GM12878 (cell line): Measurements from ENCODE around the gene ZNF48. TPM values are rescaled to one million over a fixed set of nuclear protein-coding genes. Genes with fewer than 3 reads are reported as not detected.

Experiments
- ATAC-seq: fragments of 200-7000 bp; cut with Tn5 transposase; 3 replicates; pipeline ENCODE4 v1.9.1; 2020; ENCODE audit warnings: mild to moderate bottlenecking, moderate library complexity
- BruUV-seq: library from RNA; stranded (reverse); fragments of 400-500 nt; replicated peaks from 2 replicates; lab custom pipeline; 2021; lab: Mats Ljungman, UMichigan
- CTCF ChIA-PET: fragments of 300-600 bp; sonication (Branson Sonifier 250); formaldehyde crosslinking; extraction: SDS; loops from one replicate; lab custom pipeline; 2021; ENCODE audit warnings: inconsistent platforms; lab: Yijun Ruan, JAX
- POLR2A ChIA-PET: fragments of 350-600 bp; formaldehyde crosslinking; extraction: SDS; loops from one replicate; lab custom pipeline; 2021; ENCODE audit warnings: inconsistent platforms; lab: Charles Lee
- RAD21 ChIA-PET: fragments of 300-600 bp; sonication (Branson Sonifier 250); formaldehyde crosslinking; loops from one replicate; lab custom pipeline; 2023; ENCODE audit warnings: antibody characterized with exemption; ENCODE audit not compliant: unreplicated experiment; lab: Charles Lee
- SMC1A ChIA-PET: fragments of 300-600 bp; sonication (Branson Sonifier 250); formaldehyde crosslinking; loops from one replicate; lab custom pipeline; 2023; ENCODE audit not compliant: unreplicated experiment, uncharacterized antibody; lab: Charles Lee
- DNase-seq: peaks from one replicate; pipeline ENCODE4 v3.0.0-alpha.2; 2011; ENCODE audit warnings: low read depth, low spot score
- FAIRE-seq: peaks from 3 replicates; lab custom pipeline; 2011; peaks lifted over from hg19 to GRCh38; lab: Jason Lieb, UNC
- H2AFZ ChIP-seq: 2 replicates; pipeline ENCODE4 v1.6.0; 2011; ENCODE audit warnings: low read depth, low read length, control low read depth; ENCODE audit not compliant: control insufficient read depth
- H3K27ac ChIP-seq: 2 replicates; pipeline ENCODE4 v1.5.1; 2011; ENCODE audit warnings: control low read depth; ENCODE audit not compliant: control insufficient read depth, insufficient read depth
- H3K27me3 ChIP-seq, 2 experiments: replicated peaks in 1 of 2; 2 replicates each; pipeline versions ENCODE4 v1.6.0 to v1.6.1; 2011; ENCODE audit warnings: low read length in 1 of 2; ENCODE audit not compliant: control insufficient read depth in 2 of 2, insufficient read depth in 2 of 2
- H3K36me3 ChIP-seq, 2 experiments: 2 replicates each; pipeline ENCODE4 v1.5.1; 2011; ENCODE audit warnings: low read length in 1 of 2; ENCODE audit not compliant: control insufficient read depth in 2 of 2, insufficient read depth in 2 of 2
- H3K4me1 ChIP-seq: 2 replicates; pipeline ENCODE4 v1.6.1; 2011; ENCODE audit warnings: mild to moderate bottlenecking, low read length, moderate library complexity, mixed read lengths; ENCODE audit not compliant: control insufficient read depth, insufficient read depth
- H3K4me2 ChIP-seq: 2 replicates; pipeline ENCODE4 v1.6.0; 2011; ENCODE audit warnings: control low read depth; ENCODE audit not compliant: control insufficient read depth, insufficient read depth
- H3K4me3 ChIP-seq: fragments of 200-600 bp; sonication (generic); 2 replicates; pipeline ENCODE4 v1.5.1; 2016
- H3K79me2 ChIP-seq: 2 replicates; pipeline ENCODE4 v1.6.0; 2011; ENCODE audit warnings: low read length; ENCODE audit not compliant: control insufficient read depth, insufficient read depth
- H3K9ac ChIP-seq: 2 replicates; pipeline ENCODE4 v1.8.0; 2011; ENCODE audit warnings: low read length, control low read depth, mixed read lengths; ENCODE audit not compliant: control insufficient read depth, insufficient read depth
- H3K9me3 ChIP-seq: replicated peaks from 3 replicates; pipeline ENCODE4 v1.5.1; 2011; ENCODE audit warnings: mild to moderate bottlenecking, low read length; ENCODE audit not compliant: control insufficient read depth, insufficient read depth
- H4K20me1 ChIP-seq: 2 replicates; pipeline ENCODE4 v1.6.0; 2011; ENCODE audit not compliant: control insufficient read depth, insufficient read depth
- HDGF ChIP-seq: fragments of 450-650 bp; IDR thresholded peaks from 2 replicates; pipeline ENCODE4 v1.6.1; 2016; ENCODE audit warnings: antibody characterized with exemption
- MEF2A ChIP-seq: IDR thresholded peaks from 2 replicates; pipeline ENCODE4 v1.6.1; 2011; ENCODE audit warnings: low read depth, mild to moderate bottlenecking, low read length, moderate library complexity; ENCODE audit not compliant: insufficient read depth
- POLR2AphosphoS2 ChIP-seq: IDR thresholded peaks from 2 replicates; pipeline ENCODE4 v1.6.1; 2011; ENCODE audit warnings: low read depth, mild to moderate bottlenecking, low read length, improper control_type of control experiment, moderate library complexity
- RCOR1 ChIP-seq: conservative IDR thresholded peaks from 2 replicates; pipeline ENCODE4 v1.6.1; 2012; ENCODE audit warnings: low read depth, low read length, improper control_type of control experiment
- WGBS: methylation state at CpG from one replicate; pipeline ENCODE4 v1.1.6; 2016; ENCODE audit warnings: low lambda C conversion rate; ENCODE audit not compliant: insufficient replicate concordance, insufficient coverage; ENCODE audit errors: missing lambda C conversion rate; 5-methylcytosine and 5-hydroxymethylcytosine counted together
- in situ Hi-C: fragments of 300-500 bp; cut with MboI; formaldehyde crosslinking; loops from 9 replicates; pipeline ENCODE4 v1.14.3; 2018; ENCODE audit warnings: mixed read lengths
- intact Hi-C: fragments of 100-400 bp; cut with micrococcal nuclease; formaldehyde crosslinking; loops from one replicate; pipeline ENCODE4 v1.14.2; 2022; ENCODE audit not compliant: unreplicated experiment
- polyA plus RNA-seq, 11 experiments: library from polyadenylated mRNA; depleted of rRNA in 4 of 11; unstranded in 6 of 11; stranded (reverse) in 5 of 11; fragments of >200 nt; fragmentation: Nextera tagmentation in 4 of 11; fragmentation: Illumina TruSeq in 1 of 11; extraction: Ambion mirVana in 4 of 11; extraction: Trizol in 1 of 11; gene quantifications; 1 replicate in 1 of 11; 2 replicates in 10 of 11; pipeline versions ENCODE4 v1.2.1 to v1.2.3, GENCODE V29; 2011 to 2016; ENCODE audit warnings: inconsistent platforms in 2 of 11, missing spikeins in 2 of 11, low read depth in 1 of 11
- total RNA-seq, 4 experiments: library from RNA; depleted of rRNA in 3 of 4; stranded (reverse); fragments of >200 nt in 3 of 4; fragmentation: Illumina TruSeq in 1 of 4; extraction: Trizol in 1 of 4; gene quantifications; 2 replicates each; pipeline versions ENCODE4 v1.2.1 to v1.2.3, GENCODE V29; 2013 to 2021
- TF ChIP-seq, protein P1 (sequence below): fragments of 450-650 bp; IDR thresholded peaks from 2 replicates; pipeline ENCODE4 v1.6.1; 2018; ENCODE audit warnings: mild to moderate bottlenecking, low read depth, moderate library complexity; ENCODE audit not compliant: partially characterized antibody
- TF ChIP-seq, protein P2 (sequence below): fragments of 450-650 bp; formaldehyde crosslinking; IDR thresholded peaks from 2 replicates; pipeline ENCODE4 v1.4.0; 2020; ENCODE audit warnings: mild to moderate bottlenecking, moderate library complexity
- TF ChIP-seq, protein P3 (sequence below): IDR thresholded peaks from 2 replicates; pipeline ENCODE4 v1.6.1; 2012; ENCODE audit warnings: improper control_type of control experiment, low read depth, low read length; ENCODE audit not compliant: insufficient replicate concordance

Gene ZNF48
- total and polyA plus RNA-seq, 10 of the 15 experiments (the other 5 are each of a cell fraction or from before 2014, with no cell fraction given): 0.14 to 12.0 (median 4.2) TPM

DNA sequence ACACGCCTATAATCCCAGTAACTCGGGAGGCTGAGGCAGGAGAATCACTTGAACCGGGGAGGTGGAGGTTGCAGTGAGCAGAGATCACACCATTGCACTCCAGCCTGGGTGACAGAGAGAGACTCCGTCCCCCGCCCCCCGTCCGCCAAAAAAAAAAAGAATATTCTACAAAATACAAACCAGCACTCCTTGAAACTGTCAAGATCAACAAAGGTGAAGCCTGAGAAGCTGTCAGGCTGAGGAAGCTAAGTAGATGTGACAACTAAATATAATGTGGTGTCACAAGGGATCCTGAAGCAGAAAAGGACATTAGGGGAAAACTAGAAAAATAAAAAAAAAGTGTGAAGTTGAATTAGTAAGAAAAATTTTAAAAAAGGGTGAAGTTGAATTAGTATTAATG lies 46.3 kb upstream of the ZNF48 start (continued):
- TF ChIP-seq, protein P1, sequence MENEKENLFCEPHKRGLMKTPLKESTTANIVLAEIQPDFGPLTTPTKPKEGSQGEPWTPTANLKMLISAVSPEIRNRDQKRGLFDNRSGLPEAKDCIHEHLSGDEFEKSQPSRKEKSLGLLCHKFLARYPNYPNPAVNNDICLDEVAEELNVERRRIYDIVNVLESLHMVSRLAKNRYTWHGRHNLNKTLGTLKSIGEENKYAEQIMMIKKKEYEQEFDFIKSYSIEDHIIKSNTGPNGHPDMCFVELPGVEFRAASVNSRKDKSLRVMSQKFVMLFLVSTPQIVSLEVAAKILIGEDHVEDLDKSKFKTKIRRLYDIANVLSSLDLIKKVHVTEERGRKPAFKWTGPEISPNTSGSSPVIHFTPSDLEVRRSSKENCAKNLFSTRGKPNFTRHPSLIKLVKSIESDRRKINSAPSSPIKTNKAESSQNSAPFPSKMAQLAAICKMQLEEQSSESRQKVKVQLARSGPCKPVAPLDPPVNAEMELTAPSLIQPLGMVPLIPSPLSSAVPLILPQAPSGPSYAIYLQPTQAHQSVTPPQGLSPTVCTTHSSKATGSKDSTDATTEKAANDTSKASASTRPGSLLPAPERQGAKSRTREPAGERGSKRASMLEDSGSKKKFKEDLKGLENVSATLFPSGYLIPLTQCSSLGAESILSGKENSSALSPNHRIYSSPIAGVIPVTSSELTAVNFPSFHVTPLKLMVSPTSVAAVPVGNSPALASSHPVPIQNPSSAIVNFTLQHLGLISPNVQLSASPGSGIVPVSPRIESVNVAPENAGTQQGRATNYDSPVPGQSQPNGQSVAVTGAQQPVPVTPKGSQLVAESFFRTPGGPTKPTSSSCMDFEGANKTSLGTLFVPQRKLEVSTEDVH: no peak

DNA sequence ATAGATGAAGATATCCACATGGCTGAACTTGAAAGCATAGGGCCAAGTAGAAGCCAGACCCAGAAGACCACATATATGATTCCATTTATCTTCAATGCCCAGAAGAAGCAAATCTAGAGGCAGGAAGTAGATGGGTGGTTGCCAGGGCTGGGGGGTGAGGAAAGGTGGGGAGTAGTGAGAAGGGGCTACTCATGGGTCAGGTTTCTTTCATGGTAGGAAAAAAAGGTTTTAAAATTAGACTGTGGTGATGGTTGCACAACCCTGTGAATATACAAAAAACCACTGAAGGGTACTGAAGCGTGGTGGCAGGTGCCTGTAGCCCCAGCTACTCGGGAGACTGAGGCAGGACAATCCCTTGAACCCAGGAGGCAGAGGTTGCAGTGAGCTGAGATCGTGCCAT lies 45.5 kb upstream of the ZNF48 start:
- intact Hi-C loops (loop anchor here (10.0 kb wide), 1 partner anchor 255 kb away; the partner anchor contains the start of genes TBX6 and YPEL3), in situ Hi-C loops (no loop called here)
- ATAC-seq (peak; percentile 63), DNase-seq (peak; percentile 51), FAIRE-seq (no peak)
- peaks cover 9% of the 10 kb centered on the region for H3K79me2 ChIP-seq
- H3K27me3 ChIP-seq: no peaks in the 10 kb centered on the region
- BruUV-seq: no TSS peak
- H3K4me1 ChIP-seq: peaks cover 30% of the 10 kb centered on the region
- SMC1A ChIA-PET: interaction anchor here (0.6 to 1.9 kb wide), 4 partner anchors 14 to 31 kb away, joined by 3 to 5 read pairs (median 4); no protein-coding TSS in a partner anchor
- WGBS: 4% methylated on average over 3 of the region's 3 CpGs
- H3K9ac ChIP-seq: no peak overlapping the region
- H3K36me3 ChIP-seq: peaks cover 0 to 4% of the 10 kb centered on the region in 2 experiments
- CTCF ChIA-PET: interaction anchor here (0.6 to 2.1 kb wide), 2 partner anchors 8 to 21 kb away, joined by 3 to 5 read pairs; no protein-coding TSS in a partner anchor
- H3K4me2 ChIP-seq: peak overlapping the region; percentile 78
- no peak overlapping the region for H3K4me3 ChIP-seq
- no peaks in the 10 kb centered on the region for H3K9me3 ChIP-seq
- POLR2A ChIA-PET: interaction anchor here (0.6 to 1.1 kb wide), 5 partner anchors 8 to 313 kb away, joined by 3 to 9 read pairs (median 6); no protein-coding TSS in a partner anchor
- no peak overlapping the region; the same call in 1 of the 2 replicates for H3K27ac ChIP-seq
- RAD21 ChIA-PET: interaction anchor here (0.6 to 1.3 kb wide), 3 partner anchors 22 to 288 kb away, joined by 3 read pairs; no protein-coding TSS in a partner anchor
- peaks cover 8% of the 10 kb centered on the region for H4K20me1 ChIP-seq
- H2AFZ ChIP-seq: no peak overlapping the region
- TF ChIP-seq, protein P2, sequence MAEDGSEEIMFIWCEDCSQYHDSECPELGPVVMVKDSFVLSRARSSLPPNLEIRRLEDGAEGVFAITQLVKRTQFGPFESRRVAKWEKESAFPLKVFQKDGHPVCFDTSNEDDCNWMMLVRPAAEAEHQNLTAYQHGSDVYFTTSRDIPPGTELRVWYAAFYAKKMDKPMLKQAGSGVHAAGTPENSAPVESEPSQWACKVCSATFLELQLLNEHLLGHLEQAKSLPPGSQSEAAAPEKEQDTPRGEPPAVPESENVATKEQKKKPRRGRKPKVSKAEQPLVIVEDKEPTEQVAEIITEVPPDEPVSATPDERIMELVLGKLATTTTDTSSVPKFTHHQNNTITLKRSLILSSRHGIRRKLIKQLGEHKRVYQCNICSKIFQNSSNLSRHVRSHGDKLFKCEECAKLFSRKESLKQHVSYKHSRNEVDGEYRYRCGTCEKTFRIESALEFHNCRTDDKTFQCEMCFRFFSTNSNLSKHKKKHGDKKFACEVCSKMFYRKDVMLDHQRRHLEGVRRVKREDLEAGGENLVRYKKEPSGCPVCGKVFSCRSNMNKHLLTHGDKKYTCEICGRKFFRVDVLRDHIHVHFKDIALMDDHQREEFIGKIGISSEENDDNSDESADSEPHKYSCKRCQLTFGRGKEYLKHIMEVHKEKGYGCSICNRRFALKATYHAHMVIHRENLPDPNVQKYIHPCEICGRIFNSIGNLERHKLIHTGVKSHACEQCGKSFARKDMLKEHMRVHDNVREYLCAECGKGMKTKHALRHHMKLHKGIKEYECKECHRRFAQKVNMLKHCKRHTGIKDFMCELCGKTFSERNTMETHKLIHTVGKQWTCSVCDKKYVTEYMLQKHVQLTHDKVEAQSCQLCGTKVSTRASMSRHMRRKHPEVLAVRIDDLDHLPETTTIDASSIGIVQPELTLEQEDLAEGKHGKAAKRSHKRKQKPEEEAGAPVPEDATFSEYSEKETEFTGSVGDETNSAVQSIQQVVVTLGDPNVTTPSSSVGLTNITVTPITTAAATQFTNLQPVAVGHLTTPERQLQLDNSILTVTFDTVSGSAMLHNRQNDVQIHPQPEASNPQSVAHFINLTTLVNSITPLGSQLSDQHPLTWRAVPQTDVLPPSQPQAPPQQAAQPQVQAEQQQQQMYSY (CRISPR knock-in tag): no peak
- TF ChIP-seq HDGF (no peak), MEF2A (peak; percentile 66; the same call in 1 of the 2 replicates), RCOR1 (no peak), POLR2AphosphoS2 (no peak)
- TF ChIP-seq, protein P3, sequence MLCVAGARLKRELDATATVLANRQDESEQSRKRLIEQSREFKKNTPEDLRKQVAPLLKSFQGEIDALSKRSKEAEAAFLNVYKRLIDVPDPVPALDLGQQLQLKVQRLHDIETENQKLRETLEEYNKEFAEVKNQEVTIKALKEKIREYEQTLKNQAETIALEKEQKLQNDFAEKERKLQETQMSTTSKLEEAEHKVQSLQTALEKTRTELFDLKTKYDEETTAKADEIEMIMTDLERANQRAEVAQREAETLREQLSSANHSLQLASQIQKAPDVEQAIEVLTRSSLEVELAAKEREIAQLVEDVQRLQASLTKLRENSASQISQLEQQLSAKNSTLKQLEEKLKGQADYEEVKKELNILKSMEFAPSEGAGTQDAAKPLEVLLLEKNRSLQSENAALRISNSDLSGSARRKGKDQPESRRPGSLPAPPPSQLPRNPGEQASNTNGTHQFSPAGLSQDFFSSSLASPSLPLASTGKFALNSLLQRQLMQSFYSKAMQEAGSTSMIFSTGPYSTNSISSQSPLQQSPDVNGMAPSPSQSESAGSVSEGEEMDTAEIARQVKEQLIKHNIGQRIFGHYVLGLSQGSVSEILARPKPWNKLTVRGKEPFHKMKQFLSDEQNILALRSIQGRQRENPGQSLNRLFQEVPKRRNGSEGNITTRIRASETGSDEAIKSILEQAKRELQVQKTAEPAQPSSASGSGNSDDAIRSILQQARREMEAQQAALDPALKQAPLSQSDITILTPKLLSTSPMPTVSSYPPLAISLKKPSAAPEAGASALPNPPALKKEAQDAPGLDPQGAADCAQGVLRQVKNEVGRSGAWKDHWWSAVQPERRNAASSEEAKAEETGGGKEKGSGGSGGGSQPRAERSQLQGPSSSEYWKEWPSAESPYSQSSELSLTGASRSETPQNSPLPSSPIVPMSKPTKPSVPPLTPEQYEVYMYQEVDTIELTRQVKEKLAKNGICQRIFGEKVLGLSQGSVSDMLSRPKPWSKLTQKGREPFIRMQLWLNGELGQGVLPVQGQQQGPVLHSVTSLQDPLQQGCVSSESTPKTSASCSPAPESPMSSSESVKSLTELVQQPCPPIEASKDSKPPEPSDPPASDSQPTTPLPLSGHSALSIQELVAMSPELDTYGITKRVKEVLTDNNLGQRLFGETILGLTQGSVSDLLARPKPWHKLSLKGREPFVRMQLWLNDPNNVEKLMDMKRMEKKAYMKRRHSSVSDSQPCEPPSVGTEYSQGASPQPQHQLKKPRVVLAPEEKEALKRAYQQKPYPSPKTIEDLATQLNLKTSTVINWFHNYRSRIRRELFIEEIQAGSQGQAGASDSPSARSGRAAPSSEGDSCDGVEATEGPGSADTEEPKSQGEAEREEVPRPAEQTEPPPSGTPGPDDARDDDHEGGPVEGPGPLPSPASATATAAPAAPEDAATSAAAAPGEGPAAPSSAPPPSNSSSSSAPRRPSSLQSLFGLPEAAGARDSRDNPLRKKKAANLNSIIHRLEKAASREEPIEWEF: no peak
